ENCODE results near the gene HMGXB3.

- TF ChIP-seq ZBTB33 (CRISPR knock-in tag; IDR thresholded peaks at IDR 0.05), result no peak
- no peak for TF ChIP-seq DR1 (CRISPR knock-in tag; IDR thresholded peaks at IDR 0.05)
- no peak for TF ChIP-seq MBD4 (IDR thresholded peaks at IDR 0.05; ENCODE audit: borderline replicate concordance, low read length)
- TF ChIP-seq SNAPC4 (CRISPR knock-in tag; IDR thresholded peaks at IDR 0.05), result no peak
- TF ChIP-seq ZNF598 (CRISPR knock-in tag; IDR thresholded peaks at IDR 0.05; ENCODE audit: borderline replicate concordance), result no peak
- TF ChIP-seq MAX (IDR thresholded peaks at IDR 0.05), result no peak
- no peak for TF ChIP-seq ZNF710 (CRISPR knock-in tag; IDR thresholded peaks at IDR 0.05; ENCODE audit: borderline replicate concordance)
- TF ChIP-seq AHDC1 (CRISPR knock-in tag; IDR thresholded peaks at IDR 0.05; ENCODE audit: borderline replicate concordance), result no peak
- TF ChIP-seq CREBL2 (CRISPR knock-in tag; IDR thresholded peaks at IDR 0.05; ENCODE audit: borderline replicate concordance), result no peak
- no peak for TF ChIP-seq JUNB (CRISPR knock-in tag; IDR thresholded peaks at IDR 0.05; ENCODE audit: borderline replicate concordance)
- no peak for TF ChIP-seq MED1 (CRISPR knock-in tag; IDR thresholded peaks at IDR 0.05)
- TF ChIP-seq ZNF546 (CRISPR knock-in tag; conservative IDR thresholded peaks at IDR 0.05), result no peak
- TF ChIP-seq TBX2 (CRISPR knock-in tag; IDR thresholded peaks at IDR 0.05; ENCODE audit: borderline replicate concordance), result no peak
- TF ChIP-seq ZNF678 (CRISPR knock-in tag; IDR thresholded peaks at IDR 0.05), result no peak
Measured at GRCh38 chr5:150038547-150038946, 38.0 kb downstream of the HMGXB3 start.
